Measurements from ENCODE around the gene MROH8. TPM values are rescaled to one million over a fixed set of nuclear protein-coding genes. Genes with fewer than 3 reads are reported as not detected.
A peak's percentile ranks its signal among the peaks of the same experiment; 100 is the strongest.

MROH8 gene
- total and polyA plus RNA-seq, 2 of the 13 experiments (the other 11 are each of a cell fraction or from before 2014, with no cell fraction given): 2.6 to 5.5 TPM

DNA sequence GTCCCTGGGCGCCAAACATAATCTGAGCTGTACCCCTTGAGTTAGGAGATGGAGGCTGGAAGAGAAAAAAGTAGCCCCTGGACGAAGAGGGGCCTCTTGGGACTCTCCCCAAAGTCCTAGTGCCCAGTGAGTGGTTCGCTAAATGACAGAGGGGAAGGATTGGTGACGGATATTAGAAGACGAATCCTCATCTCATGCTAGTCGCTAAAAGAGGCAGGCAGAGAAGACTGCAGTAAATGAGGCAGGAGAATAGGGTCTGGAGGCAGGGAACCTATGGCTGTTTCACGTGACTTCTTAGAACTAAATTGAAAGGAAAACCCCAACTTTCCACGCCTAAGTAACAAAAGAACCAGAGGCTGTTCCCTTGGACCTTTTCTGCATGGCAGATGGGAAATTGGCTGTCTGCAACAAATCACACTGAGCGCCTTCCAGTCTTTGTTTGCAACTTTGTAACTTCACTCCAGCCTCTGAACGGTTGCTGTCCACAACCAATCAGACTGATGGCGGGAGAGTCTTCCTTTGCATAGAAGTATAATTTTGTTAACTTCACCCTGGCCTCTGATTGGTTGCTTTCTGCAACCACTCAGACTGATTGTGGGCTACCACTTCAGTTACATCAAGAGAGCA is 82.8 kb downstream of the MROH8 start (continued):
- TF ChIP-seq, protein P1, sequence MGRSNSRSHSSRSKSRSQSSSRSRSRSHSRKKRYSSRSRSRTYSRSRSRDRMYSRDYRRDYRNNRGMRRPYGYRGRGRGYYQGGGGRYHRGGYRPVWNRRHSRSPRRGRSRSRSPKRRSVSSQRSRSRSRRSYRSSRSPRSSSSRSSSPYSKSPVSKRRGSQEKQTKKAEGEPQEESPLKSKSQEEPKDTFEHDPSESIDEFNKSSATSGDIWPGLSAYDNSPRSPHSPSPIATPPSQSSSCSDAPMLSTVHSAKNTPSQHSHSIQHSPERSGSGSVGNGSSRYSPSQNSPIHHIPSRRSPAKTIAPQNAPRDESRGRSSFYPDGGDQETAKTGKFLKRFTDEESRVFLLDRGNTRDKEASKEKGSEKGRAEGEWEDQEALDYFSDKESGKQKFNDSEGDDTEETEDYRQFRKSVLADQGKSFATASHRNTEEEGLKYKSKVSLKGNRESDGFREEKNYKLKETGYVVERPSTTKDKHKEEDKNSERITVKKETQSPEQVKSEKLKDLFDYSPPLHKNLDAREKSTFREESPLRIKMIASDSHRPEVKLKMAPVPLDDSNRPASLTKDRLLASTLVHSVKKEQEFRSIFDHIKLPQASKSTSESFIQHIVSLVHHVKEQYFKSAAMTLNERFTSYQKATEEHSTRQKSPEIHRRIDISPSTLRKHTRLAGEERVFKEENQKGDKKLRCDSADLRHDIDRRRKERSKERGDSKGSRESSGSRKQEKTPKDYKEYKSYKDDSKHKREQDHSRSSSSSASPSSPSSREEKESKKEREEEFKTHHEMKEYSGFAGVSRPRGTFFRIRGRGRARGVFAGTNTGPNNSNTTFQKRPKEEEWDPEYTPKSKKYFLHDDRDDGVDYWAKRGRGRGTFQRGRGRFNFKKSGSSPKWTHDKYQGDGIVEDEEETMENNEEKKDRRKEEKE (IDR thresholded peaks at IDR 0.05): no peak
- TF ChIP-seq KLF9 (CRISPR knock-in tag; IDR thresholded peaks at IDR 0.05; ENCODE audit: low read depth) (no peak), ZBTB20 (CRISPR knock-in tag; IDR thresholded peaks at IDR 0.05; ENCODE audit: borderline replicate concordance, low read depth) (no peak), ZNF44 (CRISPR knock-in tag; IDR thresholded peaks at IDR 0.05) (0 out of 2 replicates have a peak, but pooled peaks have one; percentile 10), MED13 (CRISPR knock-in tag; IDR thresholded peaks at IDR 0.05) (no peak), NKX3-1 (CRISPR knock-in tag; IDR thresholded peaks at IDR 0.05) (no peak), ZNF34 (CRISPR knock-in tag; IDR thresholded peaks at IDR 0.05; ENCODE audit: borderline replicate concordance) (peak; percentile 45; the same call in 1 of the 2 replicates), HIVEP1 (CRISPR knock-in tag; IDR thresholded peaks at IDR 0.05) (0 out of 2 replicates have a peak, but pooled peaks have one; percentile 7), ZNF564 (CRISPR knock-in tag; IDR thresholded peaks at IDR 0.05) (no peak), NCOA2 (CRISPR knock-in tag; IDR thresholded peaks at IDR 0.05) (no peak), ZNF329 (CRISPR knock-in tag; IDR thresholded peaks at IDR 0.05; ENCODE audit: low read depth) (no peak), ATF7 (IDR thresholded peaks at IDR 0.05) (no peak), ATF7 (CRISPR knock-in tag; IDR thresholded peaks at IDR 0.05) (no peak), NFYB (CRISPR knock-in tag; IDR thresholded peaks at IDR 0.05) (peak; percentile 48), TAF1 (CRISPR knock-in tag; IDR thresholded peaks at IDR 0.05) (no peak), BORCS8-MEF2B (CRISPR knock-in tag; IDR thresholded peaks at IDR 0.05) (no peak), ZSCAN22 (CRISPR knock-in tag; IDR thresholded peaks at IDR 0.05) (no peak), EHMT2 (IDR thresholded peaks at IDR 0.05; ENCODE audit: borderline replicate concordance, low read depth, low read length) (peak; percentile 79; the same call in 1 of the 2 replicates), NFYC (CRISPR knock-in tag; IDR thresholded peaks at IDR 0.05) (peak; percentile 25; the same call in 1 of the 2 replicates), CHD4 (IDR thresholded peaks at IDR 0.05; ENCODE audit: borderline replicate concordance, low read length) (0 out of 2 replicates have a peak, but pooled peaks have one; percentile 24)
- TF ChIP-seq, protein P2, sequence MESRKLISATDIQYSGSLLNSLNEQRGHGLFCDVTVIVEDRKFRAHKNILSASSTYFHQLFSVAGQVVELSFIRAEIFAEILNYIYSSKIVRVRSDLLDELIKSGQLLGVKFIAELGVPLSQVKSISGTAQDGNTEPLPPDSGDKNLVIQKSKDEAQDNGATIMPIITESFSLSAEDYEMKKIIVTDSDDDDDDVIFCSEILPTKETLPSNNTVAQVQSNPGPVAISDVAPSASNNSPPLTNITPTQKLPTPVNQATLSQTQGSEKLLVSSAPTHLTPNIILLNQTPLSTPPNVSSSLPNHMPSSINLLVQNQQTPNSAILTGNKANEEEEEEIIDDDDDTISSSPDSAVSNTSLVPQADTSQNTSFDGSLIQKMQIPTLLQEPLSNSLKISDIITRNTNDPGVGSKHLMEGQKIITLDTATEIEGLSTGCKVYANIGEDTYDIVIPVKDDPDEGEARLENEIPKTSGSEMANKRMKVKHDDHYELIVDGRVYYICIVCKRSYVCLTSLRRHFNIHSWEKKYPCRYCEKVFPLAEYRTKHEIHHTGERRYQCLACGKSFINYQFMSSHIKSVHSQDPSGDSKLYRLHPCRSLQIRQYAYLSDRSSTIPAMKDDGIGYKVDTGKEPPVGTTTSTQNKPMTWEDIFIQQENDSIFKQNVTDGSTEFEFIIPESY (CRISPR knock-in tag; IDR thresholded peaks at IDR 0.05): 0 out of 2 replicates have a peak, but pooled peaks have one; percentile 25
- TF ChIP-seq, protein P3, sequence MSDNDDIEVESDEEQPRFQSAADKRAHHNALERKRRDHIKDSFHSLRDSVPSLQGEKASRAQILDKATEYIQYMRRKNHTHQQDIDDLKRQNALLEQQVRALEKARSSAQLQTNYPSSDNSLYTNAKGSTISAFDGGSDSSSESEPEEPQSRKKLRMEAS (IDR thresholded peaks at IDR 0.05): no peak
- TF ChIP-seq, protein P4, sequence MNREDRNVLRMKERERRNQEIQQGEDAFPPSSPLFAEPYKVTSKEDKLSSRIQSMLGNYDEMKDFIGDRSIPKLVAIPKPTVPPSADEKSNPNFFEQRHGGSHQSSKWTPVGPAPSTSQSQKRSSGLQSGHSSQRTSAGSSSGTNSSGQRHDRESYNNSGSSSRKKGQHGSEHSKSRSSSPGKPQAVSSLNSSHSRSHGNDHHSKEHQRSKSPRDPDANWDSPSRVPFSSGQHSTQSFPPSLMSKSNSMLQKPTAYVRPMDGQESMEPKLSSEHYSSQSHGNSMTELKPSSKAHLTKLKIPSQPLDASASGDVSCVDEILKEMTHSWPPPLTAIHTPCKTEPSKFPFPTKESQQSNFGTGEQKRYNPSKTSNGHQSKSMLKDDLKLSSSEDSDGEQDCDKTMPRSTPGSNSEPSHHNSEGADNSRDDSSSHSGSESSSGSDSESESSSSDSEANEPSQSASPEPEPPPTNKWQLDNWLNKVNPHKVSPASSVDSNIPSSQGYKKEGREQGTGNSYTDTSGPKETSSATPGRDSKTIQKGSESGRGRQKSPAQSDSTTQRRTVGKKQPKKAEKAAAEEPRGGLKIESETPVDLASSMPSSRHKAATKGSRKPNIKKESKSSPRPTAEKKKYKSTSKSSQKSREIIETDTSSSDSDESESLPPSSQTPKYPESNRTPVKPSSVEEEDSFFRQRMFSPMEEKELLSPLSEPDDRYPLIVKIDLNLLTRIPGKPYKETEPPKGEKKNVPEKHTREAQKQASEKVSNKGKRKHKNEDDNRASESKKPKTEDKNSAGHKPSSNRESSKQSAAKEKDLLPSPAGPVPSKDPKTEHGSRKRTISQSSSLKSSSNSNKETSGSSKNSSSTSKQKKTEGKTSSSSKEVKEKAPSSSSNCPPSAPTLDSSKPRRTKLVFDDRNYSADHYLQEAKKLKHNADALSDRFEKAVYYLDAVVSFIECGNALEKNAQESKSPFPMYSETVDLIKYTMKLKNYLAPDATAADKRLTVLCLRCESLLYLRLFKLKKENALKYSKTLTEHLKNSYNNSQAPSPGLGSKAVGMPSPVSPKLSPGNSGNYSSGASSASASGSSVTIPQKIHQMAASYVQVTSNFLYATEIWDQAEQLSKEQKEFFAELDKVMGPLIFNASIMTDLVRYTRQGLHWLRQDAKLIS (CRISPR knock-in tag; IDR thresholded peaks at IDR 0.05): no peak

Data from HepG2 (cell line).